Coronary artery (tissue), 2 donors: ENCODE data around the gene PCDH18.
"Not testable (repeated sequence)": the region's sequence is repeated elsewhere in the genome, so short reads cannot be mapped to it uniquely, and the experiment has no call there.

Experiments
- DNase-seq: peaks from one replicate; pipeline ENCODE4 v3.0.0-alpha.2; 2017; ENCODE audit warnings: low spot score
- H3K27ac ChIP-seq, 2 donors: fragments of 200-600 bp; sonication (generic); one replicate each; pipeline ENCODE4 v1.5.1; 2016 to 2019
- H3K4me3 ChIP-seq: fragments of 200-600 bp; sonication (generic); 2 replicates; pipeline ENCODE4 v1.5.1; 2016; ENCODE audit warnings: mild to moderate bottlenecking, moderate library complexity
- TF ChIP-seq, protein P1 (sequence below): fragments of 200-600 bp; sonication (generic); IDR thresholded peaks from one replicate; pipeline ENCODE4 v1.5.1; 2019; ENCODE audit warnings: antibody characterized with exemption

PCDH18 gene

DNA sequence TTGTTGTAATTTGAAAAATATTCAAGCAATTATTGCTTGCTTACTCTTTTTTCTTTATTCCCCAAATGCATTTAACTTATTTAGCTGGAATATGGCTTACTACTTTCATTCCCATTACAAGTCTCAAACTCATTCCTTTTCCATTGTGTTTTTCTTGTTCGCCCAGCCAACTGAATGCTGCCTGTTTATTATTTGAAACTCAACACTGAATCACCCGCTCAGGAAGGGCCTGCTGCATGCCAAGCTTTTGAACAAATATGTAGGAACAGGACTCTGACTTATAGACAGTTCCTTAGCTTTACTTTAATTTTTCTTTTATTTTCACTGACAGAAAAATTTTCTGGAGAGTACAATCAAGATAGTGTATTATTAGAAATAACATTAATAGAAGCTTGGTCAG is 12.9 kb downstream of the PCDH18 start:
- Histone ChIP-seq H3K4me3 (no peak overlapping the region), H3K27ac (peak overlapping the region; percentile 29 to 46)
- TF ChIP-seq, protein P1, sequence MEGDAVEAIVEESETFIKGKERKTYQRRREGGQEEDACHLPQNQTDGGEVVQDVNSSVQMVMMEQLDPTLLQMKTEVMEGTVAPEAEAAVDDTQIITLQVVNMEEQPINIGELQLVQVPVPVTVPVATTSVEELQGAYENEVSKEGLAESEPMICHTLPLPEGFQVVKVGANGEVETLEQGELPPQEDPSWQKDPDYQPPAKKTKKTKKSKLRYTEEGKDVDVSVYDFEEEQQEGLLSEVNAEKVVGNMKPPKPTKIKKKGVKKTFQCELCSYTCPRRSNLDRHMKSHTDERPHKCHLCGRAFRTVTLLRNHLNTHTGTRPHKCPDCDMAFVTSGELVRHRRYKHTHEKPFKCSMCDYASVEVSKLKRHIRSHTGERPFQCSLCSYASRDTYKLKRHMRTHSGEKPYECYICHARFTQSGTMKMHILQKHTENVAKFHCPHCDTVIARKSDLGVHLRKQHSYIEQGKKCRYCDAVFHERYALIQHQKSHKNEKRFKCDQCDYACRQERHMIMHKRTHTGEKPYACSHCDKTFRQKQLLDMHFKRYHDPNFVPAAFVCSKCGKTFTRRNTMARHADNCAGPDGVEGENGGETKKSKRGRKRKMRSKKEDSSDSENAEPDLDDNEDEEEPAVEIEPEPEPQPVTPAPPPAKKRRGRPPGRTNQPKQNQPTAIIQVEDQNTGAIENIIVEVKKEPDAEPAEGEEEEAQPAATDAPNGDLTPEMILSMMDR = no peak
- no peak for DNase-seq

DNA sequence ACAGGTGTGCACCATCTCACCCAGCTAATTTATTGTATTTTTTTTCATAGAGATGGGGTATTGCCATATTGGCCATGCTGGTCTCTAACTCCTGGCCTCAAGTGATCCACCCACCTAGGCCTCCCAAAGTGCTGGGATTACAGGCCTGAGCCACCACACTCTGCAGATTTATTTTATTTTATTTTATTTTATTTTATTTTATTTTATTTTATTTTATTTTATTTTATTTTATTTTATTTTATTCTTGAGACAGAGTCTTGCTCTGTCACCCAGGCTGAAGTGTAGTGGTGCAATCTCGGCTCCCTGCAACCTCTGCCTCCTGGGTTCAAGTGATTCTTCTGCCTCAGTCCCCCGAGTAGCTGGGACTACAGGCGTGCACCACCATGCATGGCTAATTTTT is 15.0 kb downstream of the PCDH18 start:
- DNase-seq, H3K27ac ChIP-seq, H3K4me3 ChIP-seq: not testable (repeated sequence)

DNA sequence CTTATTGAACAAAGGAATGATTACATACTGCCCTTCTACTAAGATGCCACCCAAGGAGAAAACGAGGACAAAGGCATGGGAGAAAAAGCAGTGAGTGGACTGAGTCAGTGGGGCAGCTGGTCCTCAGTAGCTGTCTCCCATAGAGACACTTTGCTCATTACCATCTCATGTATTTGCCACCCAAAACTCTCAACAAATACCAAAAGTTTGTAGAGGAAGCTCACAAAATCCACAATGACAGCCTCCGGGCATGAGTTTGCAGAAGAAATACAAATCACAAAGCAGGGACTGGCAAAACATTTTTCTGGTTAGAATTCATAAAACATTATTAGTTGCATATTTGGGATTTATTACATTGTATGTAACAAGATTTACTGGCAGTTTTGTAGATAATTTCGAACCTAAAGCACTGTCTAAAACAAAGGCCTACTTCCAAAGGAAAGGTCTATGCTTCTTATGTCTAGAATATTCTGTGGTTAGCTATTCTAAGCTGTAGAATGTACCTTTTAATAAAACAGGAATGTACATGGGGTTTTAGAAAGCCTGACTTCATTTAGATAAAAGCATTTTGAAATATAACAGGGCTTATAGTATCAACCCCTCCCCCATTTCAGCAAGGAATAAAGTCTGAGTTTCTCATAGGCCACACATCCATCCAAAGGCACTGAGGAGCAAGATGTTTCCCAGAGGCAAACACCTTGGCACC is 17.7 kb downstream of the PCDH18 start:
- Histone ChIP-seq H3K4me3 (no peak overlapping the region), H3K27ac (peak overlapping the region in 1 of 2 donors; percentile 39)
- TF ChIP-seq, protein P1 = no peak
- no peak for DNase-seq

DNA sequence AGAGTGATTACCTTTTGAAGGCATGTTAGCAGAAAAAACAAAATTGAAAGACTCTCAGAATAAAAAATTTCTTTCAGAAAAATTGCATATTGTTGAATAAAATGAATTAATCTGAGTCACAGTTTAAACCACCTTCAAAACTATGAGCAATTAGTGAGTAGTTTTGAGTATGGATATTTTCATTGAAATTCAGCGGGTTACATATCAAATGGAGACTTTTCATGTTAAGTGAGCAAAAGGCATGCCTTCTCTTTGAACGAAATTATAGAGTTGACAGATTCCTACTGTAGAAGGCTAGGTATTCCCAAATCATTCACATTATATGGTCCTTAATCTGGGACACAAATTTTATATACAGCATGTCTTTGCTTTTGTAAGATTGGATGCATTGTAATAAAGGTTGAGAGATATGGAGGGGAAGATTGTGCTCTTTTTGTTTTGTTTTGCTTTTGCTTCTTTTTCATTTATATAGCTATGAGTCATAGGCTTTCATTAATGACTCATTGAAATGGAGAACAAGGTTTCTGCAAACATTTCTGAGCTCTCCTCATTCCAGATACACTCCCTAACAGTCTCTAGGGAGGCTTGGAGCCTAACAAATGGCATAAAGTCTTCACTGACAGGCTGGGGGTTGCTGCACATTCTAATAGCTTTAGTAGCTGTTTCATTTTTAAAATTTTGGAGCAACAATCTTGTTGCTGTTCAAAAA is 21.6 kb downstream of the PCDH18 start:
- peak overlapping the region; percentile 51 for H3K4me3 ChIP-seq
- DNase-seq = no peak
- TF ChIP-seq, protein P1 = no peak
- H3K27ac ChIP-seq = peak overlapping the region; percentile 23 to 76

DNA sequence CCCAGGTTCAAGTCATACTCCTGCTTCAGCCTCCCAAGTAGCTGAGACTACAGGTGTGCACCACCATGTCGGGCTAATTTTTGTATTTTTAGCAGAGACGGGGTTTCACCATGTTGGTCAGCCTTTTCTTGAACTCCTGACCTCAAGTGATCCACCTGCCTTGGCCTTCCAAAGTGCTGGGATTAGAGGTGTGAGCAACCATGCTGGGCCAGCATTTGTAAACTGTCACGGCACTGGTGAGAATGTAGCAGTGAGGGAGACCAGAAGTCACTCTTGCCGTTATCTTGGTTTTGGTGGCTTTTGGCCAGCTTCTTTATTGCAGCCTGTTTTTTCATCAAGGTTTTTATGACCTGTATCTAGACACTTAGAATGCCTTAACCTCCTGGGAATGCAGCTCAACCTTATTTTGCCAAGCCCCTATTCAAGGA is 22.4 kb downstream of the PCDH18 start:
- no peak overlapping the region for H3K4me3 ChIP-seq
- no peak overlapping the region for H3K27ac ChIP-seq
- DNase-seq = no peak
- TF ChIP-seq, protein P1 = no peak

DNA sequence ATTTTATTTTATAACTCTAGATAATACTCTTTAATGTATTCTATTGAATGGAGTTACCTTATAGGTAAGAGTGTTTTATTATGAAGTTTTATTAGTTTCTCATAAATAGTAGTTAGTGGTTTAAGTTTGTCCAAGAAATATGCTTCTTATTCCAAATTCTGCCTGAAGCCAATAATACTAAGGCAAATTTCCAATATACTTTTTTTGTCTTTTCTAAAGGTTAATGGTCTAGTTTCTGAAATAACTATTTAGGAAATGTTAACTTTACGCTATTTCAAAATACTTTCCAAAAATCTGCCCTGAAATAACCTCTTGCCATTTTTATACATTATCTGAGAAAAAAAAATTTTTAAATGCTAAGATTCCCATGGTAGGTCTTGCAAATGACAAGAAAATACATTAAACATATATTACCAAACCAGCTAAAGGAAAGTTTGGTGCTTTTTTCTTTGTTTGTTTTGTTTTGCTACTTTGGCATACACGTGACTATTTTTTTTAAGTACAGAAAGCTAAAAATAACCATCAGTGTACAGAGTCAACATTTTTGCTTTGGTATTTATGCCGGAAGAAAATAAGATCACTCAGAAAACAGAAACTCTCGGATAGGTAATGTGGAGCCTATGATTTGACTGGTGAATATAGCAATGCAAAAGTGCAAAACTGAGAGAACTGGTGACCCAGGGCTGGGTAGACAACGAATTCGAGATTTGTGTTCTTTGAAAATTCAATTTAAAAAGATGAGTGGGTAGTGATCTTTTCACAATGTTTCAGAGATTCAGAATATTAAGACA is 29.8 kb downstream of the PCDH18 start:
- Histone ChIP-seq H3K4me3 (no peak overlapping the region), H3K27ac (no peak overlapping the region)
- no peak for DNase-seq
- TF ChIP-seq, protein P1 = no peak

DNA sequence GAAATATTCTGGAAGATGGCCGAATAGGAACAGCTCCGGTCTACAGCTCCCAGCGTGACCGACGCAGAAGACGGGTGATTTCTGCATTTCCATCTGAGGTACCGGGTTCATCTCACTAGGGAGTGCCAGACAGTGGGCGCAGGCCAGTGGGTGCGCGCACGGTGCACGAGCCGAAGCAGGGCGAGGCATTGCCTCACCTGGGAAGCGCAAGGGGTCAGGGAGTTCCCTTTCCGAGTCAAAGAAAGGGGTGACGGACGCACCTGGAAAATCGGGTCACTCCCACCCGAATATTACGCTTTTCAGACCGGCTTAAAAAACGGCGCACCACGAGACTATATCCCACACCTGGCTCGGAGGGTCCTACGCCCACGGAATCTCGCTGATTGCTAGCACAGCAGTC is 36.0 kb downstream of the PCDH18 start:
- not testable (repeated sequence) for H3K27ac ChIP-seq, DNase-seq, H3K4me3 ChIP-seq
